Adipose tissue (tissue), 3 donors: Measurements from ENCODE around the gene PHOSPHO2. TPM values are rescaled to one million over a fixed set of nuclear protein-coding genes. Genes with fewer than 3 reads are reported as not detected.

Source experiments
- H3K27ac ChIP-seq: one replicate; pipeline ENCODE4 v1.5.1; 2013; ENCODE audit warnings: low read depth, low read length
- WGBS, 3 donors: extraction: QIAGEN DNeasy Blood & Tissue Kit; methylation state at CpG; one replicate each; pipeline ENCODE4 v1.1.7; 2013; 5-methylcytosine and 5-hydroxymethylcytosine counted together
- polyA plus RNA-seq, 3 donors: library from polyadenylated mRNA; stranded (reverse); fragments of 200-250 nt; gene quantifications; one replicate each; pipeline ENCODE4 v1.2.3, GENCODE V29; 2013
- donor health status: healthy with polysubstance abuse.
- donor health status: Bipolar disorder and iron deficiency.
- donor health status: healthy.

The PHOSPHO2 gene, protein sequence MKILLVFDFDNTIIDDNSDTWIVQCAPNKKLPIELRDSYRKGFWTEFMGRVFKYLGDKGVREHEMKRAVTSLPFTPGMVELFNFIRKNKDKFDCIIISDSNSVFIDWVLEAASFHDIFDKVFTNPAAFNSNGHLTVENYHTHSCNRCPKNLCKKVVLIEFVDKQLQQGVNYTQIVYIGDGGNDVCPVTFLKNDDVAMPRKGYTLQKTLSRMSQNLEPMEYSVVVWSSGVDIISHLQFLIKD
- polyA plus RNA-seq: 10 to 100 TPM in 1 of 3 donors, 1 to 10 TPM in 2; 3.3 to 10.6 (median 5.0) TPM

DNA sequence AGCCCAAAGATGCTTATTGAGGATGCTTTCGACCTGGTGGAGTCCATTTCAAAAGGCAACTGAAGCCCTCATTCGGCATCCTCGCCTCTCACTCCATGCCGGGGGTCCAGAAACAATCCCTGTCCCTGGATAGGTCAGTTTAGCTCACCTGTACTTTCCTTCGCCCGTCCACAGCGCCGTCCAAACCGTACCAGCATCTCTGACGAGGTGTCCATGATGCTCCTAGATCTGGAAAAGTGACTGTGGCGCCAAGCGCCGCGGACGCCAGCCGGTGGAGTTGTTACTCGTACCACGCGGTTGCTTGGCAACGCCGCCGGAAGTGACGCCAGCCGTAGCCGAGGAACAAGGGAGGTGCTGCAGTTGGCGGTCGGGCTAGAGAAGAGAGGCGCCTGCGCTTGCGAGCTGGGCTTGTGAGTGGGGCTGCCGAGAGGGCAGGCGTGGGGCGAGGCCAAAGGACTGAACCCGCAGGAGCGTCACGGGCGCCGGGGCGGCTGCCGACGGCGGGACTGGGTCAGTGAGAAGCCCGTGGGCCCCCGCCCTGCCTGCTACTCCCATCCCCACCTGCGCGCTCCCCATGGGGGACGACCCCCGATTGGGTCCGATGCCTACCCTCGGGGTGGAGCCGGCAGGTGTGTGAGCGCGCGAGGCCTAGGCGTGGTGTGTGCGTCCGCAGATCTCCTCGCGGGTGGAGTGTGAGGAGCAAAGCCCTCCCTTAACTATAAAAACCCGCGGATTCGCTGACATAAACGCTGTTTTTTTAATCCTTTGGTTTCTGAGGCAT lies at the start of gene PHOSPHO2, which contains the start of gene CFAP210:
Gene PHOSPHO2, plus strand, starts transcription at position 357 of the 781 bp plus-strand sequence. CDS start 6,503 bp downstream, outside the sequence.
Gene CFAP210, minus strand, starts transcription at position 293 of the 781 bp plus-strand sequence. Its CDS starts 78 bp downstream, at position 215.
- H3K27ac ChIP-seq: no peak within 1 kb of the TSS
- 0% methylated on average over 63 of the region's 63 CpGs for WGBS, 3 donors

DNA sequence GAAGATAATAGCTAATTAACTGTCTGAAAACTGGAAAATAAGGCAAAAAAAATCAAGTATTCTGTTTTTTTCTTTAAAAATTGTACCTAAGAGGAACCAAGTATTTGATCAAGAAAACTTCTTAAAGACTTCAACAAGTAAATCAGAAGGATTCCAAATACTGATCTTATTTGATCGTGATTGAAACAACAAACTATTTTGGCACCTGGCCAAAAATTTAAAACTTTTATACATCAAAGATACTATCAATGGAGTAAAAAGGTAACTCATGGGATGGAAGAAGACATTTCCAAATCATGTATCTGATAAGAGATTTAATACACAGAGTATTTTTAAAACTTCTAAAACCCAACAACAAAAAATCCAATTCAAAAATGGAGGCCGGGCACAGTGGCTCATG lies 46.8 kb upstream of the PHOSPHO2 start:
- no peak overlapping the region for H3K27ac ChIP-seq
- 73 to 95% (median 95%) methylated on average over 2 of the region's 2 CpGs for WGBS, 3 donors

DNA sequence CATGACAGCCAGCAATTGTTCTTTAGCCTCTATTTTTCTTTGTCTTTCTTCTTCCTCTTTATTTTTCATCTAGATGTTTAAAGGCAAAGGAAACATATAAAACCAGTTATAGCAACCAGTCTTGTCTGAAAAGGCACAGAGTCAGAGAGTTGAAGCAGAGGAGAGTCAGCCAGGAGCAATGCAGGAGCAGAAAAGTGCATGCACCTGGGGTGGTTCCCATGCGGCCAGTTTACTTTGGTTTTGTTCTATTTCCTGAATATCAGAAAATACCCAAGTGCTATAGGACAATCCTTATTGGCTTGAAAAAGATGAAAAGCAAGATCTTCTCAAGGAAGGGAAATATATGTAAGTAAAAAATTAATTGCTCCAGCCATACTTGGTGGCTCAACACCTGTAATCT lies 45.0 kb upstream of the PHOSPHO2 start:
- 24 to 79% (median 73%) methylated on average over 1 of the region's 1 CpG for WGBS, 3 donors
- H3K27ac ChIP-seq: no peak overlapping the region

DNA sequence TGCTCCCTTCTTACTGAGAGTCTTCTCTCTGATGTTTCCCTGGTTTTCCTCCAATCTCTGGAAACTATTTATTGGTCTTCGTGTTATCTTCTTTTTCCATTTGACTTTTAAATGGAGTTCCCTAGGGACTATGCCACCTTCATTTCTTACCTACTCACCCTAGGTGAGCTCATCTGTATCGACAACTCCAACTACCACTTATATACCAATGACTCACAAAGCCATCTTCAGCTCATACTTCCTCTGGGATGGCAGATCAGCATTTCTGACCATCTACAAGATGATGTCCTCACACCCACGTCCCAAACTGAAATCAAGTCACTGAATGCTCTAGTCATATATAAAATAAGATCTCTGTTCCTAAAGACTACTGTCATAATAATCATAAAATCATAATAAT lies 40.6 kb upstream of the PHOSPHO2 start:
- no peak overlapping the region for H3K27ac ChIP-seq

DNA sequence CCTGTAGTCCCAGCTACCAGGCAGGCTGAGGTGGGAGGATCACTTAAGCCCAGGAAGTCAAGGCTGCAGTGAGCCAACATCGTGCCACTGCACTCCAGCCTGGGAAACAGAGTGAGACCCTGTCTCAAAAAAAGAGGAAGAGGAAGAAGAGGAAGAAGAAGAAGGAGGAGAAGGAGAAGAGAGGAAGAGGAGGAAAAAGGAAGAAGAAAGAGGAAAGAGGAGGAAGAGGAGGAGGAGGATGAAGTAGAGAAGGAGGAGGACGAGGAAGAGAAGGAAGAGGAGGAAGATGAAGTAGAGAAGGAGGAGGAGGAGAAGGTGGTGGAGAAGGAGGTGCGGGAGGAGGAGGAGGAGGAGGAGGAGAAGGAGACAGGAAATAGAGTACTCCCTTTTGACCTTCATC lies 38.1 kb upstream of the PHOSPHO2 start:
- H3K27ac ChIP-seq: no peak overlapping the region
- WGBS, 3 donors: 51 to 77% (median 59%) methylated on average over 3 of the region's 3 CpGs

More for the DNA sequence above, 40.6 kb upstream of the PHOSPHO2 start:
- 70 to 80% (median 76%) methylated on average over 3 of the region's 3 CpGs for WGBS, 3 donors

DNA sequence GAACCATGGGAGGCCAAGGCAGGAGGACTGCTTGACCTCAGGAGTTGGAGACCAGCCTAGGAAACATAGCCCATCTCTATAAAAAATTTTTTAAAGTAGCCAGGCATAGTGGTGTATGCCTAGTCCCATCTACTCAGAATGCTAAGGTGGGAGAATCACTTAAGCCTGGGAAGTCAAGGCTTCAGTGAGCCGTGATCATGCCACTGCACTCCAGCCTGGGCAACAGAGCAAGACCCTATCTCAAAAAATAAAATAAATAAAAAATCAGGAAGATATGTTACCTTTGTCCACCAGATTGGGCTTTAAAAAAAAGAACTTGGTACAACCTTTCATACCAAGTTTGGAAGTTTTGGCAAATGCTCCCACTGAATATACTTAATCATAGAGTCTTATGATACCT lies 35.4 kb upstream of the PHOSPHO2 start:
- no peak overlapping the region for H3K27ac ChIP-seq
- WGBS, 3 donors: 93 to 100% (median 97%) methylated on average over 1 of the region's 1 CpG

DNA sequence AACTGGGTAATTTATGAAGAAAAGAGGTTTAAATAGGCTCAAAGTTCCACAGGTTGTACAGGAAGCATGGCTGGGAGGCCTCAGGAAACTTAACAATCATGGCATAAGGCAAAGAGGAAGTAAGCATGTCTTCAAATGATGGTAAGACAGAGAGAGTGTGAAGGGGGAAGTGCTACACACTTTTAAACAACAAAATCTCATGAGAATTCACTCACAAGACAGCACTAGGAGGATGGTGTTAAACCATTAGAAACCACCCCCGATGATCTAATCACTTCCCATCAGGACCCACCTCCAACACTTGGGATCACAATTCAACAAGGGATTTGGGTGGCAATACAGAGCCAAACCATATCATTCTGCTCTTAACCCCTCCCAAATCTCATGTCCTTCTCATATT lies 34.9 kb upstream of the PHOSPHO2 start:
- H3K27ac ChIP-seq: no peak overlapping the region
- WGBS, 3 donors: 55 to 89% (median 70%) methylated on average over 1 of the region's 1 CpG

DNA sequence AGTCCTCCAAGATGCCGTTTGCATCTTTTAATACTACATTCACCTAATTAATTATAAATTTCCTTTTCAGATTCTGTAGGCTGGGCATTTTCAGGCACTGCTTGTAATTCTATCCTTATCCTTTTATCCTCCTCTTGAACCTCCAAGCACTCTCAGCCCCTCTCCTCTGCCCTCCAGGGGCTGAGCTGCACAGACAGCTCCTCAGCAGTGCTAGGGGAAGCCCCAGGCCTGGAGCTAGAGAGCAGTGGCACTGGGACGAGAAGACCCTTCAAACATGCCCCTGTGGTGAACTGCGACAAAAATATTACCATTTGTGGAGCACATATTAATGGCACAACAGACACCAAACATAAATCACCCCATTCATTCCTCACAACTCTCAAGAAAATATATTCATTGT lies 33.0 kb upstream of the PHOSPHO2 start:
- 80 to 92% (median 81%) methylated on average over 3 of the region's 3 CpGs for WGBS, 3 donors
- no peak overlapping the region for H3K27ac ChIP-seq

DNA sequence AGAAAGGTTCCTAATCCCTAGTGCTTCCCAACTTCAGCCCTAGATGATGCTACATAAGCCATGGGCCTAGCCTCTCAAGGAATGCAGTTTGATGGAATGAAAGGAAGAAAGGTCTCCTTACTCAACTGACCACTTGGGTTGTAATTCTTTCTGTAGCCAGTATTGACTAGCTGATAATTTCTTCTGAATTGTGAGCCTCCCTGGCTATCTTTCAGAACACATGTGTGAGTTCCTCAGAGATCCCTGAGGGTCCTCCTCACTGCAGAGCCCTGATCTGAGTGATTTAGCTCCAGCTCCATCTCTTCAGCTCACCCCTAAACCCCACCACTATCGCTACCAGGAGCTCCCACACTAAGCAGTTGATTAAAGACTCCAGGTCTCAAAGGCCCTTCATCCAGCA lies 31.5 kb upstream of the PHOSPHO2 start:
- no peak overlapping the region for H3K27ac ChIP-seq
- 89 to 100% (median 96%) methylated on average over 1 of the region's 1 CpG for WGBS, 3 donors

DNA sequence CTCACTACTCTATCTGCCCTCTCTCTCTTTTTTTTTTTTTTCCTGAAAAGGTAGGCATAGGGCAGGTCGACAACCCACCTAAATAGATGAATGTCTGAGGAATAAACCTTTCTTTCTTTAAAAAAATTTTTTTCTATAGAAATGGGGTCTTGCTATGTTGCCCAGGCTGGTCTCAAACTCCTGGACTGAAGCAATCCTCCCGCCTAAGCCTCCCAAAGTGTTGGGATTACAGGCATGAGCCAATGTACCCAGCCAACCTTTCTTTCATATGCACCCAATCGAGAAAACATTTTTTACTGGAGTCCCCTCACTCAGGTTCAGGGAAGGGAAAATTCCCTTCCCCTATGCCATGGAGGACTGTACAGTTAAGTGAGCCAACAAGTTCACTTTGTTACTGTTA lies 31.0 kb upstream of the PHOSPHO2 start:
- WGBS, 3 donors: 85 to 94% (median 93%) methylated on average over 3 of the region's 3 CpGs
- H3K27ac ChIP-seq: no peak overlapping the region

DNA sequence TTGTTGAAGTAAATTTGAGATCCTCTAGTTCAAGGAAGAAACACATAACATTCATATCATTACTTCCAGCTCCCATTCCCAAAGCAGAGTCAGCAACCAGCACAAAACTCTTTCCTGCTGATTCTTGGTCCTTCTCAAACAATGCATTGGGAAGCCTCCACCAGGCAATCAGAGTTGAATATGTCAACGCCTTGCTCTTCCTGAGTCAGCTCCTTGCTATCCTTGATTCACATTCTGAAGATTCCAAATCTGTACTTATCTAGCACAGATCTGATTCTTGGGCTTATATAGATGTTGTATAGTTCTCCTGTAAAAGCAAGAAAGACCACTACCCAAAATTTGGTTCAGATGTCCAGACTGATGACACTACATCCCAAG lies 29.7 kb upstream of the PHOSPHO2 start:
- H3K27ac ChIP-seq: no peak overlapping the region
- 73 to 87% (median 75%) methylated on average over 1 of the region's 1 CpG for WGBS, 3 donors

DNA sequence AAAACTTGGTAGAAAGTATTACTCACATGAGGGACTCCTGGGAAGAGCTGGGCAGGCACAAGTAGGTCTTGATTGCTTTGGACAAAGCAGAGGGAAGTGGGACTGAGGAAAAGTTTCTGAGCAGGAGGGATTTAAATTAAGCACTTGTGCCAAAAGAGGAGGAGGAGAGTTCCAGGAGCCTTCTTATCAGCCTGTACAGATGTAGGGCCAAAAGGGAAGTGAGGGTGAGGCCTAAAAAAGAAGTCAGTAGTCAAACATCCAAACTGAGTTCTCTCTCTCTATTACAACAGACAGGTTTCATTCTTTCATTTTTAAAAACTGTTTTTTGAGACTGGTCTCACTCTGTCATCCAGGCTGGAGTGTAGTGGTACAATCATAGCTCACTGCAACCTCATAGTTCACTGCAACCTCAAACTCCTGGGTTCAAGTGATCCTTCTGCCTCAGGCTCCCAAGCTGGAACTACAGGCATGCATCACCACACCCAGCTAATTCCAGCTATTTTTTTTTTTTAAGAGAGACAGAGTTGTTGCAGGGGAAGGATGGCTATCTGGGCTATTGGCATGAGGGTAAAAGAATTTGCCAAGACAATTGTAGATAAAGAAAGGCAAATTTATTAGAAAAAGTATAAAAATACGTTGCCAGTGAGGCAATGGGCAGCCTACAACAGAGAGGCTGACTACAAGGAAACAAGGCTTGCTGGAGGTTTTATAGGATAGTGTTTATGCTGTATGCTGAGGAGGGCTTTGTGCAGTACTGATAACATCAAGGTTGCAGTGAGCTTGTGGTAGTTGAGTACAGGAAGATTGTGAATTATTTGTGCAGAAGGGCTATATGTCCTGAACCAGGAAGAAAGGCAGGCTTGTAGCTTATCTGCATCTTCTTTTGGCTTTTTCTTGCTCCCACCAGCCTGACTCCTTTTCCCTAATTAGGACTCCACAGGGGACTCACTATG lies 29.0 kb upstream of the PHOSPHO2 start:
- 48 to 65% (median 50%) methylated on average over 1 of the region's 1 CpG for WGBS, 3 donors
- H3K27ac ChIP-seq: no peak overlapping the region

DNA sequence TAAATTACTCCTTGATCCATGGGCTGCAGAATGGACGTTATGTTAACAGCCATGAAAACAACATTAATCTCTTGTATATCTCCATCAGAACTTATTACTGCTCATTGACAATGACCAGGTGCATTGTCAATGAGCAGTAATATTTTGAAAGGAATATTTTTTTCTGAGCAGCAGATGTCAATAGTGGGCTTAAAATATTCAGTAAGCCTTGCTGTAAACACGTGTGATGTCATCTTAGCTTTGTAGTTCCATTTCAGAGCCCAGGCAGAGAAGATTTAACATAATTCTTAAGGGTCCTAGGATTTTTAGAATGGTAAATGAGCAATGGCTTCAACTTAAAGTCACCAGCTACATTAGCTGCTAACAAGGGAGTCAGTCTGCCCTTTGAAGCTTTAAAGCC lies 26.7 kb upstream of the PHOSPHO2 start:
- WGBS, 3 donors: 24 to 43% (median 35%) methylated on average over 2 of the region's 2 CpGs

DNA sequence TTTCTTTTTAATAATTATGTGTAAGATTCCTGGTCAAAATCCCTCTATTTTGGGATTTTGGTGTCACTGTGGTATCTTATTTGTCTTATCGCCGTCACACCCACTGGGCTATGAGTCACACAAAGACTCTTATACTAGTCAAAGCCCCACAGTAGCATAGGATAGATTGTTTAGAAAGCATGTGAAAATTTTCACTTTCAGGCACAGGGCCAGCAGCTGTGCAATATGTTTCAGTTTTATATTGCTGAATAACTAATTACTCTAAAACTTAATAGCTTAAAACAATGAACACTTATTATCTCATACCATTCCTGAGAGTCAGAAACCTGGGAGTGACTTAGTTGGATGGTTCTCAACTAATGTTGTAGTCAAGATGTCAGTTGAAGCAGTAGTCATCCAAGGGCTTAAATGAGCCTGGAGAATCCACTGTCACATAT lies 24.0 kb upstream of the PHOSPHO2 start:
- WGBS, 3 donors: 87 to 94% (median 89%) methylated on average over 2 of the region's 2 CpGs
- H3K27ac ChIP-seq: no peak overlapping the region

More for the DNA sequence above, 26.7 kb upstream of the PHOSPHO2 start:
- no peak overlapping the region for H3K27ac ChIP-seq

DNA sequence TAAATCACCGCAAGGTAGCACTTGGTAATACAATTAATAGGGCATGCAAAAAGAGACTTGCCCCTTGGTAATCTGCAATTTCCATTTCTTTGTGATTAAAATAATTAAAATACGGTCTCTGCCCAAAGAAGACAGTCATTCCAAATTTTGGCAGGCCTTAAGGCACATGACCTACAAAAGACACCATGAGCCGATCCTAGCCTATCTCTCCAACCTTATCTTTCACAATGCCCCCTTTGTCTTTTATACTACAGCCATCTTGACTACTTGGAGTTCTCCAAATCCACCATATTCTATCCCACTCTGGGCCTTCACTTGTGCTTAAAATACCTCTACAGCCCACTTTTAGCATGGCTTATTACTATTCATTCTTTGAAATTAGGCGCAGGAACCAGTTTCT lies 23.3 kb upstream of the PHOSPHO2 start:
- no peak overlapping the region for H3K27ac ChIP-seq
- 94 to 98% (median 97%) methylated on average over 4 of the region's 4 CpGs for WGBS, 3 donors

DNA sequence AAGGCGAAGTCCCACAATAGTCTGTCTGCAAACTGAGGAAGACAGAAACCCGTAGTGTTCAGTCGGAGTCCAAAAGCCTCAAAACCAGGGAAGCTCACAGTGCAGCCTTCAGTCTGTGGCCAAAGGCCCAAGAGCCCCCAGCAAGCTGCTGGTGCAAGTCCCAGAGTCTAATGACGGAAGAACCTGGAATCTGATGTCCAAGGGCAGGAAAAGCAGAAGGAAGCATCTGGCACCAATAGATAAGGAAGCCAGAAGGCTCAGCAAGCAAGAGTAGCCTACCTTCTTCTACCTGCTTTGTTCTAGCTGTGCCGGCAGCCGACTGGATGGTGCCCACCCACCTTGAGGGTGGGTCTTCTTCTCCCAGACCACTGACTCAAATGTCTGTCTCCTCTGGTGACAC lies 21.9 kb upstream of the PHOSPHO2 start:
- no peak overlapping the region for H3K27ac ChIP-seq
- 45 to 85% (median 67%) methylated on average over 6 of the region's 6 CpGs for WGBS, 3 donors

DNA sequence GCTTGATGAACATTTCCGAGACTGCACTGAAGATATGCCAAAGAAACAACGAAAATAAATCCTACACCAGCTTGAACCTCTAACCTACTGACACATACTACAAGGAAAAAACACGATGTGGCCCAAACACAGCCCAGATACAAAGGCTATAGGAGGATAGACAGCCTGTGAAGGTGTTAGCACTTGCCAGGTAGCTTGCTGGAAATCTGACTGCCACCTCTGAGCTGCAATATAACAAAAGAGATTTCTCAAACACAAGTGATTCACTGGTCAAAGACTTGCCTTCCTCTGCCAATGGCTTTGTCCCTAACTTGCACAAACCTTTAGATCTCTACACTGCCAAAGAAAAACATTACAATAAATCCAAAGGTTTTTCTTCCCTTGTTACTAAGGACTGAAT lies 21.2 kb upstream of the PHOSPHO2 start:
- H3K27ac ChIP-seq: no peak overlapping the region
- WGBS, 3 donors: 58 to 87% (median 76%) methylated on average over 3 of the region's 3 CpGs

DNA sequence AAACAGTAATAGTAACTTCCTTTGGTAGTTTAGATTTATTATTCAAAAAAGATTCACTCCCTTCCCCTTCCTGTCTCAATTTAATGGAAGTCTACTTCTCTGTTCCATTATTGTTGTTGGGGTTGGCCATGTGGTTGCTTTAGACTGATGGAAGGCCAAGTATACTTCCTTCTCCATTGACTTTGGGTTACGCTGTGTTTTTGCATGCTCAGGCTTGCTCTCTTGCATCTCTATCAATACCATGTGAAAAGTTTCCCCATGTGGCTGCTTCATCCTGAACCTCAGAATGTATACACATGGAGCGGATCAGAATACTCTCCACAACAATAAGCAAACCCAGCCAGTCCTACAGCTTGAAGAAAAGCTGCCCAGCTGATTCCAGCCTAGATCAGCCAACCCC lies 20.3 kb upstream of the PHOSPHO2 start:
- no peak overlapping the region for H3K27ac ChIP-seq
- 90 to 94% (median 94%) methylated on average over 2 of the region's 2 CpGs for WGBS, 3 donors

DNA sequence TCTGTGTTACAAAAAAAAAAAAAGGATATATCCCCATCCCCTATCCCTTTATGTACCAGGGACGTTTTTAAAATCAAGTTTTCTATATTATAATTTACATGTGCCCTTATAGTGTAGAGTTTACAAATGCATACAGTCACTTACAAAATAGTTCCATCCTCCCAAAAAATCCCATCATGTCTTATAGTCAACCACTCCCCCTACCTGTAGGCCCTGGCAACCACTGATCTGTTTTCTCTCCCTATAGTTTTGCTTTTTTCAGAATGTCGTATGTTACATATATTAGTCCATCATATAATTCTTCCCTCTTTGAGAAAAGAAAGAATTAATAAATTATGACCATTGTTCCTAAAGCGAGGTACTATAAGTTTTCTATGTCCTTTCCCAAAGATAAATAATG lies 17.9 kb upstream of the PHOSPHO2 start:
- WGBS, 3 donors: 32 to 60% (median 59%) methylated on average over 3 of the region's 3 CpGs

More for the DNA sequence above, 17.9 kb upstream of the PHOSPHO2 start:
- H3K27ac ChIP-seq: no peak overlapping the region
